Panc1 (cell line): ENCODE results near the gene HES2. TPM values are rescaled to one million over a fixed set of nuclear protein-coding genes. Genes with fewer than 3 reads are reported as not detected.

ENCODE experiments used
- ATAC-seq: fragments of 200-7000 bp; cut with Tn5 transposase; 2 replicates; pipeline ENCODE4 v1.9.1; 2020; ENCODE audit warnings: mild to moderate bottlenecking, moderate library complexity
- BruUV-seq: library from RNA; stranded (reverse); fragments of 400-500 nt; replicated peaks from 2 replicates; lab custom pipeline; 2021; lab: Mats Ljungman, UMichigan
- CTCF ChIA-PET: fragments of 300-600 bp; sonication (Branson Sonifier 250); formaldehyde crosslinking; loops from one replicate; lab custom pipeline; 2022; ENCODE audit warnings: antibody characterized with exemption; lab: Charles Lee
- POLR2A ChIA-PET: fragments of 300-600 bp; sonication (Branson Sonifier 250); formaldehyde crosslinking; loops from one replicate; lab custom pipeline; 2022; ENCODE audit warnings: antibody characterized with exemption; lab: Charles Lee
- DNase-seq: peaks from one replicate; pipeline ENCODE4 v3.0.0-alpha.2; 2010; ENCODE audit warnings: low read depth, low spot score
- H3K27ac ChIP-seq: 2 replicates; pipeline ENCODE4 v1.5.1; 2011; ENCODE audit warnings: mild to moderate bottlenecking, low read length, inconsistent platforms
- H3K27me3 ChIP-seq: fragments of 200-500 bp; sonication (Bioruptor generic); 2 replicates; pipeline ENCODE4 v1.6.0; 2014; ENCODE audit warnings: low read length, inconsistent platforms; ENCODE audit not compliant: control insufficient read depth, insufficient read depth
- H3K36me3 ChIP-seq: fragments of 200-500 bp; sonication (Bioruptor generic); 2 replicates; pipeline ENCODE4 v1.5.1; 2014; ENCODE audit warnings: inconsistent platforms, mild to moderate bottlenecking, low read length, moderate library complexity; ENCODE audit not compliant: control insufficient read depth, insufficient read depth
- H3K4me1 ChIP-seq: 2 replicates; pipeline ENCODE4 v1.5.1; 2011; ENCODE audit warnings: inconsistent platforms, mild to moderate bottlenecking, low read length, moderate library complexity; ENCODE audit not compliant: control insufficient read depth, insufficient read depth
- H3K4me3 ChIP-seq, 2 experiments: 2 replicates each; pipeline ENCODE4 v1.5.1; 2011 to 2012; ENCODE audit warnings: low read depth in 2 of 2, low read length in 2 of 2, mild to moderate bottlenecking in 2 of 2, inconsistent platforms in 1 of 2, moderate library complexity in 1 of 2
- H3K9me3 ChIP-seq: fragments of 200-500 bp; sonication (Bioruptor generic); 2 replicates; pipeline ENCODE4 v1.5.1; 2014; ENCODE audit warnings: low read depth, mild to moderate bottlenecking, inconsistent platforms, low read length, moderate library complexity; ENCODE audit not compliant: control insufficient read depth, insufficient read depth
- POLR2AphosphoS5 ChIP-seq: IDR thresholded peaks from 2 replicates; pipeline ENCODE4 v1.6.1; 2012; ENCODE audit warnings: mild to moderate bottlenecking, low read depth, low read length, moderate library complexity
- SIN3A ChIP-seq: IDR thresholded peaks from 2 replicates; pipeline ENCODE4 v1.6.1; 2012; ENCODE audit warnings: low read depth, mild to moderate bottlenecking, low read length, moderate library complexity, borderline replicate concordance; ENCODE audit not compliant: insufficient read depth
- TCF7L2 ChIP-seq: IDR thresholded peaks from 2 replicates; pipeline ENCODE4 v1.6.1; 2011; ENCODE audit warnings: mild to moderate bottlenecking, low read depth, low read length, inconsistent platforms
- in situ Hi-C: cut with HindIII; loops from 2 replicates; pipeline ENCODE4 v1.10.0; 2016; ENCODE audit warnings: low sequenced_read_pairs, low pct_unique_long_range_greater_than_20kb
- intact Hi-C: fragments of 100-400 bp; cut with micrococcal nuclease; formaldehyde crosslinking; loops from one replicate; pipeline ENCODE4 v1.10.0; 2022; ENCODE audit not compliant: unreplicated experiment
- total RNA-seq: library from RNA; stranded (reverse); gene quantifications from one replicate; pipeline ENCODE4 v1.2.1, GENCODE V29; 2021; ENCODE audit not compliant: unreplicated experiment
- TF ChIP-seq, protein P1 (sequence below), 2 experiments: IDR thresholded peaks; 2 replicates each; pipeline ENCODE4 v1.6.1; 2011 to 2012; ENCODE audit warnings: low read depth in 2 of 2, control low read depth in 1 of 2, low read length in 1 of 2, mild to moderate bottlenecking in 1 of 2, moderate library complexity in 1 of 2; ENCODE audit not compliant: insufficient read depth in 1 of 2

The HES2 gene
- total RNA-seq, 1 experiment from 2014 or later = 11.1 TPM

DNA sequence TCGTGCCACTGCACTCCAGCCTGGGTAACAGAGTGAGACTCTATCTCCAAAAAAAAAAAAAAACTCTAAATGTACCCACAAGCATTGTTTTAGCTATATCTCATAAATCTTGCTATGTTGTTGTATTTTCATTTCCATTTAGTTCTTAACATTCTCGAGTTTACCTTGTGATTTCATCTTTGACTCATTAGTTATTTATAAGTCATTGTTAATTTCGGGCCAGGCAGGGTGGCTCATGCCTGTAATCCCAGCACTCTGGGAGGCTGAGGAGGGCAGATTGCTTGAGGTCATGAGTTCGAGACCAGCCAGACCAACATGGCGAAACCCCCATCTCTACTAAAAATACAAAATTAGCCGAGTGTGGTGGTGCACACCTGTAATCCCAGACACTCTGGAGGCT lies 11.7 kb downstream of the HES2 start:
- no TSS peak for BruUV-seq
- DNase-seq = no peak
- H3K27me3 ChIP-seq = no peaks in the 10 kb centered on the region
- TF ChIP-seq POLR2AphosphoS5 (no peak), SIN3A (no peak)
- TF ChIP-seq, protein P1, sequence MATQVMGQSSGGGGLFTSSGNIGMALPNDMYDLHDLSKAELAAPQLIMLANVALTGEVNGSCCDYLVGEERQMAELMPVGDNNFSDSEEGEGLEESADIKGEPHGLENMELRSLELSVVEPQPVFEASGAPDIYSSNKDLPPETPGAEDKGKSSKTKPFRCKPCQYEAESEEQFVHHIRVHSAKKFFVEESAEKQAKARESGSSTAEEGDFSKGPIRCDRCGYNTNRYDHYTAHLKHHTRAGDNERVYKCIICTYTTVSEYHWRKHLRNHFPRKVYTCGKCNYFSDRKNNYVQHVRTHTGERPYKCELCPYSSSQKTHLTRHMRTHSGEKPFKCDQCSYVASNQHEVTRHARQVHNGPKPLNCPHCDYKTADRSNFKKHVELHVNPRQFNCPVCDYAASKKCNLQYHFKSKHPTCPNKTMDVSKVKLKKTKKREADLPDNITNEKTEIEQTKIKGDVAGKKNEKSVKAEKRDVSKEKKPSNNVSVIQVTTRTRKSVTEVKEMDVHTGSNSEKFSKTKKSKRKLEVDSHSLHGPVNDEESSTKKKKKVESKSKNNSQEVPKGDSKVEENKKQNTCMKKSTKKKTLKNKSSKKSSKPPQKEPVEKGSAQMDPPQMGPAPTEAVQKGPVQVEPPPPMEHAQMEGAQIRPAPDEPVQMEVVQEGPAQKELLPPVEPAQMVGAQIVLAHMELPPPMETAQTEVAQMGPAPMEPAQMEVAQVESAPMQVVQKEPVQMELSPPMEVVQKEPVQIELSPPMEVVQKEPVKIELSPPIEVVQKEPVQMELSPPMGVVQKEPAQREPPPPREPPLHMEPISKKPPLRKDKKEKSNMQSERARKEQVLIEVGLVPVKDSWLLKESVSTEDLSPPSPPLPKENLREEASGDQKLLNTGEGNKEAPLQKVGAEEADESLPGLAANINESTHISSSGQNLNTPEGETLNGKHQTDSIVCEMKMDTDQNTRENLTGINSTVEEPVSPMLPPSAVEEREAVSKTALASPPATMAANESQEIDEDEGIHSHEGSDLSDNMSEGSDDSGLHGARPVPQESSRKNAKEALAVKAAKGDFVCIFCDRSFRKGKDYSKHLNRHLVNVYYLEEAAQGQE (IDR thresholded peaks at IDR 0.05; ENCODE audit: insufficient read depth in 1 of 2, low read depth in 2 of 2, low read length in 1 of 2) = no peak
- no peak overlapping the region for H3K4me3 ChIP-seq
- intact Hi-C loops = no loop called here
- ATAC-seq = no peak
- H3K36me3 ChIP-seq = no peaks in the 10 kb centered on the region
- POLR2A ChIA-PET = interaction anchor here (0.5 kb wide), 1 partner anchor 149 kb away, joined by 3 read pairs; no protein-coding TSS in a partner anchor
- no peaks in the 10 kb centered on the region for H3K9me3 ChIP-seq
- CTCF ChIA-PET = no interaction called here
- peaks cover 2% of the 10 kb centered on the region; the same call in 1 of the 2 replicates for H3K4me1 ChIP-seq
- no peak overlapping the region for H3K27ac ChIP-seq
- in situ Hi-C loops = no loop called here

GRCh38 chr1:6401673-6402072 lies 18.0 kb downstream of the HES2 start:
- ATAC-seq (no peak), DNase-seq (no peak)
- in situ Hi-C loops (no loop called here), intact Hi-C loops (no loop called here)
- H3K4me1 ChIP-seq = no peaks in the 10 kb centered on the region
- CTCF ChIA-PET = interaction anchor here (0.7 kb wide), 1 partner anchor 17 kb away, joined by 5 read pairs; no protein-coding TSS in a partner anchor
- no peak overlapping the region for H3K4me3 ChIP-seq
- no peaks in the 10 kb centered on the region for H3K27me3 ChIP-seq
- BruUV-seq = no TSS peak
- POLR2A ChIA-PET = no interaction called here
- no peaks in the 10 kb centered on the region for H3K36me3 ChIP-seq
- no peaks in the 10 kb centered on the region for H3K9me3 ChIP-seq
- no peak overlapping the region for H3K27ac ChIP-seq
- TF ChIP-seq SIN3A (no peak), TCF7L2 (no peak)
- TF ChIP-seq, protein P1 (IDR thresholded peaks at IDR 0.05; ENCODE audit: insufficient read depth in 1 of 2, low read depth in 2 of 2, low read length in 1 of 2) = no peak
